Heart left ventricle (tissue), 13 donors: Measurements from ENCODE around the gene CD247.

Source experiments
- POLR2A ChIP-seq, 2 donors: fragments of 450-650 bp; IDR thresholded peaks; one replicate each; pipeline ENCODE4 v1.6.1; 2017; ENCODE audit warnings: antibody characterized with exemption in 2 of 2, mild to moderate bottlenecking in 2 of 2, moderate library complexity in 2 of 2
- TF ChIP-seq, protein P1 (sequence below), 12 donors: fragments of 200-600 bp; sonication (generic) in 4 of 12; IDR thresholded peaks; one replicate each; pipeline versions ENCODE4 v1.5.0 to v1.8.0; 2018 to 2022; ENCODE audit warnings: antibody characterized with exemption in 12 of 12, mild to moderate bottlenecking in 5 of 12
- donor health status: ischemic (EF 13 %, LVEDD 7.1; RV severe dilation, severe dysfunction).
- donor health status: DM: no; HTN: yes; CAD: no.
- donor health status: DM: no; HTN: no; CAD: no.
- donor health status: ischemic (EF 25% LVEDD 6.9; RV normal size, moderate dysfunction).
- donor health status: ischemic (EF 25% LVEDD 5.7; RV mildly dilated, moderate dysfunction).
- donor health status: ischemic (EF 35%, LVEDD 5.7; RV mildly dilated, moderate dysfunction).
- donor health status: nonischemic (EF 11% LVEDD 7.7; RV severe dilation, severe dysfunction).
- donor health status: DM: yes; HTN: yes; CAD: no.
- donor health status: PGD.
- donor health status: ischemic (EF 29% LVEDD 5.4; RV normal size, mild dysfunction).
- donor health status: nonischemic (EF 23%, LVEDD 6.1; RV moderate dilation, normal function).

GRCh38 chr1:167543199-167543990 is 25.1 kb upstream of the CD247 start:
- TF ChIP-seq, protein P1, sequence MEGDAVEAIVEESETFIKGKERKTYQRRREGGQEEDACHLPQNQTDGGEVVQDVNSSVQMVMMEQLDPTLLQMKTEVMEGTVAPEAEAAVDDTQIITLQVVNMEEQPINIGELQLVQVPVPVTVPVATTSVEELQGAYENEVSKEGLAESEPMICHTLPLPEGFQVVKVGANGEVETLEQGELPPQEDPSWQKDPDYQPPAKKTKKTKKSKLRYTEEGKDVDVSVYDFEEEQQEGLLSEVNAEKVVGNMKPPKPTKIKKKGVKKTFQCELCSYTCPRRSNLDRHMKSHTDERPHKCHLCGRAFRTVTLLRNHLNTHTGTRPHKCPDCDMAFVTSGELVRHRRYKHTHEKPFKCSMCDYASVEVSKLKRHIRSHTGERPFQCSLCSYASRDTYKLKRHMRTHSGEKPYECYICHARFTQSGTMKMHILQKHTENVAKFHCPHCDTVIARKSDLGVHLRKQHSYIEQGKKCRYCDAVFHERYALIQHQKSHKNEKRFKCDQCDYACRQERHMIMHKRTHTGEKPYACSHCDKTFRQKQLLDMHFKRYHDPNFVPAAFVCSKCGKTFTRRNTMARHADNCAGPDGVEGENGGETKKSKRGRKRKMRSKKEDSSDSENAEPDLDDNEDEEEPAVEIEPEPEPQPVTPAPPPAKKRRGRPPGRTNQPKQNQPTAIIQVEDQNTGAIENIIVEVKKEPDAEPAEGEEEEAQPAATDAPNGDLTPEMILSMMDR (IDR thresholded peaks at IDR 0.05): no peak
- no peak for TF ChIP-seq POLR2A (IDR thresholded peaks at IDR 0.05)
